ENCODE results near the gene CRY1. TPM values are rescaled to one million over a fixed set of nuclear protein-coding genes. Genes with fewer than 3 reads are reported as not detected.

The CRY1 gene
- total RNA-seq, 1 donor from 2014 or later = 20.6 TPM

GRCh38 chr12:107131832-107132616, 38.7 kb upstream of the CRY1 start:
- Histone ChIP-seq H3K36me3 (ENCODE audit: control insufficient read depth, insufficient read depth, low read length) (no peaks in the 10 kb centered on the region), H3K4me3 (ENCODE audit: low read depth, low read length) (no peak overlapping the region), H3K27me3 (ENCODE audit: control insufficient read depth, insufficient read depth, low read length) (no peaks in the 10 kb centered on the region)
- peak; percentile 16 for DNase-seq (ENCODE audit: low read depth)
- TF ChIP-seq CTCF (IDR thresholded peaks at IDR 0.05; ENCODE audit: insufficient read depth, low read length, poor library complexity, severe bottlenecking) = peak; percentile 70

GRCh38 chr12:107130830-107131611, 37.7 kb upstream of the CRY1 start:
- Histone ChIP-seq H3K4me3 (ENCODE audit: low read depth, low read length) (no peak overlapping the region), H3K36me3 (ENCODE audit: control insufficient read depth, insufficient read depth, low read length) (no peaks in the 10 kb centered on the region), H3K27me3 (ENCODE audit: control insufficient read depth, insufficient read depth, low read length) (no peaks in the 10 kb centered on the region)
- DNase-seq (ENCODE audit: low read depth) = no peak
- no peak for TF ChIP-seq CTCF (IDR thresholded peaks at IDR 0.05; ENCODE audit: insufficient read depth, low read length, poor library complexity, severe bottlenecking)

GRCh38 chr12:107129315-107129930, 36.1 kb upstream of the CRY1 start:
- no peak for DNase-seq (ENCODE audit: low read depth)
- no peak overlapping the region for H3K4me3 ChIP-seq (ENCODE audit: low read depth, low read length)
- no peaks in the 10 kb centered on the region for H3K27me3 ChIP-seq (ENCODE audit: control insufficient read depth, insufficient read depth, low read length)

GRCh38 chr12:107127482-107128430, 34.4 kb upstream of the CRY1 start:
- no peaks in the 10 kb centered on the region for H3K36me3 ChIP-seq (ENCODE audit: control insufficient read depth, insufficient read depth, low read length)
- H3K4me3 ChIP-seq (ENCODE audit: low read depth, low read length) = no peak overlapping the region
- DNase-seq (ENCODE audit: low read depth) = no peak
- H3K27me3 ChIP-seq (ENCODE audit: control insufficient read depth, insufficient read depth, low read length) = no peaks in the 10 kb centered on the region
- TF ChIP-seq CTCF (IDR thresholded peaks at IDR 0.05; ENCODE audit: insufficient read depth, low read length, poor library complexity, severe bottlenecking) = no peak

More at GRCh38 chr12:107129315-107129930, 36.1 kb upstream of the CRY1 start:
- no peak for TF ChIP-seq CTCF (IDR thresholded peaks at IDR 0.05; ENCODE audit: insufficient read depth, low read length, poor library complexity, severe bottlenecking)
- H3K36me3 ChIP-seq (ENCODE audit: control insufficient read depth, insufficient read depth, low read length) = no peaks in the 10 kb centered on the region

GRCh38 chr12:107126796-107127481, 33.6 kb upstream of the CRY1 start:
- no peak for DNase-seq (ENCODE audit: low read depth)

More at GRCh38 chr12:107126796-107127481, 33.6 kb upstream of the CRY1 start:
- no peaks in the 10 kb centered on the region for H3K36me3 ChIP-seq (ENCODE audit: control insufficient read depth, insufficient read depth, low read length)
- TF ChIP-seq CTCF (IDR thresholded peaks at IDR 0.05; ENCODE audit: insufficient read depth, low read length, poor library complexity, severe bottlenecking) = peak; percentile 46
- H3K4me3 ChIP-seq (ENCODE audit: low read depth, low read length) = no peak overlapping the region
- no peaks in the 10 kb centered on the region for H3K27me3 ChIP-seq (ENCODE audit: control insufficient read depth, insufficient read depth, low read length)
